Activated naive CD8-positive, alpha-beta T cell treated with anti-CD3 and anti-CD28 coated beads, Interleukin-2, amount 10 ng/mL, durations not matched to agents 7 days and 5 days (primary cell): ENCODE data around the gene RHOB. TPM values are rescaled to one million over a fixed set of nuclear protein-coding genes. Genes with fewer than 3 reads are reported as not detected.

ENCODE experiments used
- ATAC-seq: fragments of 150-1000 bp; cut with Tn5 transposase; one replicate; pipeline ENCODE4 v1.10.0; 2021; ENCODE audit warnings: low read depth, moderate library complexity
- POLR2A ChIA-PET: fragments of 350-600 bp; sonication (Branson Sonifier 250); formaldehyde crosslinking; loops from one replicate; lab custom pipeline; 2021; ENCODE audit warnings: antibody characterized with exemption; lab: Charles Lee
- DNase-seq: peaks from one replicate; pipeline ENCODE4 v3.0.0; 2021
- H3K27ac Mint-ChIP-seq: one replicate; pipeline ENCODE4 v1.8.0; 2022; ENCODE audit warnings: mild to moderate bottlenecking, mixed read lengths
- H3K27me3 Mint-ChIP-seq: one replicate; pipeline ENCODE4 v1.8.0; 2022; ENCODE audit warnings: mild to moderate bottlenecking, moderate library complexity, mixed read lengths
- H3K36me3 Mint-ChIP-seq: one replicate; pipeline ENCODE4 v1.8.0; 2021; ENCODE audit warnings: mild to moderate bottlenecking, mixed read lengths
- H3K4me1 Mint-ChIP-seq: one replicate; pipeline ENCODE4 v1.8.0; 2021; ENCODE audit warnings: mixed read lengths
- H3K4me3 Mint-ChIP-seq: one replicate; pipeline ENCODE4 v1.8.0; 2022; ENCODE audit warnings: mild to moderate bottlenecking, moderate library complexity, mixed read lengths
- H3K9me3 Mint-ChIP-seq: one replicate; pipeline ENCODE4 v1.8.0; 2021; ENCODE audit warnings: mixed read lengths
- total RNA-seq, 2 experiments: library from RNA; stranded (reverse); gene quantifications; one replicate each; pipeline ENCODE4 v1.2.3, GENCODE V29; 2021

RHOB gene
- 10 to 100 TPM; 12.1 to 12.7 TPM for total RNA-seq

DNA sequence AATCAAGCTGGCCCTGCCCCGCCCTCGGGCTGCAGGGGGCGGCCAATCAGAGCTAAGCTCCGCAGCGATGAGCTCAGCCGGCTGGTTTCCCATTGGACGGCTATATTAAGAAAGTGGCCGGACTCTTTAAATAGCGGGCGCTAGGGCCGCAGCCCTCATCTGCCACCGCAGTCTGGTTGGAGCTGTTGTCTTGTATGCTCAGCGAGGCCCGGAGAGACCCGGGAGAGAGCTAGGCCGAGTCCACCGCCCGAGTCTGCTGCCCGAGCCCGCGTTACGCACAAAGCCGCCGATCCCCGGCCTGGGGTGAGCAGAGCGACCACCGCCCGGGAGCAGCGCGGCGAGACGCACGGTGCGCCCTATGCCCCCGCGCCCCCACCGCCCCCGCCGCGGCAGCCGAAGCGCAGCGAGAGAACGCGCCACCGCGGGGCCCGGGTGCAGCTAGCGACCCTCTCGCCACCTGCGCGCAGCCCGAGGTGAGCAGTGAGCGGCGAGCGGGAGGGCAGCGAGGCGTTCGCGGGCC, at the start of gene RHOB:
RHOB (plus strand) TSS at position 158 of the 520 bp plus-strand sequence. CDS start 392 bp downstream, outside the sequence.
- ATAC-seq (peak; percentile 98), DNase-seq (peak; percentile 87)
- no peak within 1 kb of the TSS for H3K27ac Mint-ChIP-seq
- no peaks in the 10 kb centered on the region for H3K9me3 Mint-ChIP-seq
- peaks cover 62% of the 10 kb centered on the region for H3K27me3 Mint-ChIP-seq
- peaks cover 3% of the 10 kb centered on the region for H3K4me1 Mint-ChIP-seq
- H3K4me3 Mint-ChIP-seq: peak within 1 kb of the TSS; percentile 73
- POLR2A ChIA-PET: interaction anchor here (0.8 to 1.5 kb wide), 5 partner anchors 48 to 204 kb away, joined by 3 to 10 read pairs (median 3); partner anchors contain the start of gene HS1BP3
- no peaks in the 10 kb centered on the region for H3K36me3 Mint-ChIP-seq

DNA sequence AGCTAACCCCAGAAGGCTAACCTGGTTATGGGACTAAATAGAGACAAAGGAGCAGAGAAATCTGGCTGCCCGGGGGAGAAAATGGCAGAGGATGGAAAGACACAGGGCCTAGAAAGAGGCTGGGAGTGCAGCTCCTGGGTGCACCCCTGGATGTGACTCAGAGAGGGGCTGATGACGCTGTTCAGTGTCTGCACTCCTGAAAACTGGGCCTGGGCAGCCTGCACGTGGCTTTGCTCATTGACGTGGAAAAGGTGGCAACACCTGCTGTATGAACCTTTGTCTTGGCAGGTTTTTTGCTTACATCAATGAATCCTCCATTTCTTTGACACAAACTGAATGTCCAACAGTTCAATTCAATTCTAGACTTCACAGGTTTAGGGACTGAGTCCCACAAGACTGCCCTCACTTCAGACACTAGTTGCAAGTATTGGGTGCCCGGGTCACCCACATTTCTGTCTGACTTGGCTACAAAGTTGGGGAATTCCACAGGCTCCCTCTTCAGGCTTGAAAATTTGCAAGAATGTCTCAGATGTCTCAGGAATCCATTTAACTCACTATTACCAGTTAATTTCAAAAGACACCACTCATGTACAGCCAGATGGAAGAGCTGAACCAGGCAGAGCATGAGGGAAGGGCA, 48.9 kb upstream of the RHOB start:
- DNase-seq (no peak), ATAC-seq (no peak)
- Mint-ChIP-seq H3K27ac (no peak overlapping the region), H3K36me3 (no peaks in the 10 kb centered on the region), H3K9me3 (no peaks in the 10 kb centered on the region), H3K27me3 (peaks cover 22% of the 10 kb centered on the region), H3K4me3 (no peak overlapping the region), H3K4me1 (no peaks in the 10 kb centered on the region)
- POLR2A ChIA-PET: no interaction called here

DNA sequence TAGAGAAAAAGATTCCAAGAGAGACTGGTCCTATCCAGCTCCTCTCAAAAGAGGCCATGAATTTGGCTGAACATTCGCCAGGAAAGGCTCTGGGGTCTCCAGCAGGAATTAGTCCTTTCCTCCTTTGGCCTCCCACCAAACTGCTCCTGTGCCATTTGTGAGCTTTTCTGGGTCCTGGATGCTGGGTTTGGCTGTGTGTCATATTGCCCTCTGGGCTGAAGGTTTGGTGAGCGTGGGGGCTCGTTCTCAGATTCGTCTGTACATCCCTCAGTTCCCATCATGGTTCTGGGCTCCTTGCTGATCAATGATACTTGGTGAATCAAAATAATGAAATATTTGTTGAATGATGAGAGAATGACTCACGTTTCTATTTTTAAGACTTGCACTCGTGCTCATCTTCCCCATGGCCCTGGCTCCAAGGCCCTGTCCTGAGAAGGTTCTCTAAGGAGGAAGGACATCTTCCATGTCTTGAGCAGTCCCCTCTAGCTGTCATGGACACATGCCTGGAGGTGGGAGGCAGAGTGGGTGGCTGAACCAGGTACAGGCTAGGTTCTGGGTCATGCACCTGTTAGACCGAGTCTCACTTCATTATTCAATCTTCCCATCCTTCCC, 47.8 kb upstream of the RHOB start:
- POLR2A ChIA-PET: no interaction called here
- Mint-ChIP-seq H3K36me3 (no peaks in the 10 kb centered on the region), H3K27me3 (peaks cover 25% of the 10 kb centered on the region)

DNA sequence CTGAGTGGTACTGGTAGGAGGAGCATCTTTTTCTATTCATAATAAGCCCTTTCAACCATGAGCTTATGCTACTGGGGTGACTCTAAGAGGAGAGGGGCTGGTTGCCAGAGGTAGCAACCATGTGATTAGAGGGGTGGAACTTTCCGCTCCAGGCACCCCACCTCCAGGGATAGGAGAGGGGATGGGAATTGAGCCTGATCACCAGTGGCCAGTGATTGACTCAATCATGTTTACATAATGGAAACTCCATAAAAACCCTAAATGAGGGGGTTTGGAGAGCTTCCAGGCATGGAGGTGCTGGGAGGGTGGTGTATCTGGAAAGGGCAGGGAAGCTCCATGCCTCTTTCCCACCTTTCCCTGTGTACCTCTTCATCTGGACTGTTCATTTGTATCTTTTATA, 46.6 kb upstream of the RHOB start:
- H3K4me1 Mint-ChIP-seq: no peaks in the 10 kb centered on the region

More for the DNA sequence above, 47.8 kb upstream of the RHOB start:
- Mint-ChIP-seq H3K4me3 (no peak overlapping the region), H3K4me1 (no peaks in the 10 kb centered on the region), H3K27ac (no peak overlapping the region), H3K9me3 (no peaks in the 10 kb centered on the region)
- ATAC-seq (no peak), DNase-seq (no peak)

DNA sequence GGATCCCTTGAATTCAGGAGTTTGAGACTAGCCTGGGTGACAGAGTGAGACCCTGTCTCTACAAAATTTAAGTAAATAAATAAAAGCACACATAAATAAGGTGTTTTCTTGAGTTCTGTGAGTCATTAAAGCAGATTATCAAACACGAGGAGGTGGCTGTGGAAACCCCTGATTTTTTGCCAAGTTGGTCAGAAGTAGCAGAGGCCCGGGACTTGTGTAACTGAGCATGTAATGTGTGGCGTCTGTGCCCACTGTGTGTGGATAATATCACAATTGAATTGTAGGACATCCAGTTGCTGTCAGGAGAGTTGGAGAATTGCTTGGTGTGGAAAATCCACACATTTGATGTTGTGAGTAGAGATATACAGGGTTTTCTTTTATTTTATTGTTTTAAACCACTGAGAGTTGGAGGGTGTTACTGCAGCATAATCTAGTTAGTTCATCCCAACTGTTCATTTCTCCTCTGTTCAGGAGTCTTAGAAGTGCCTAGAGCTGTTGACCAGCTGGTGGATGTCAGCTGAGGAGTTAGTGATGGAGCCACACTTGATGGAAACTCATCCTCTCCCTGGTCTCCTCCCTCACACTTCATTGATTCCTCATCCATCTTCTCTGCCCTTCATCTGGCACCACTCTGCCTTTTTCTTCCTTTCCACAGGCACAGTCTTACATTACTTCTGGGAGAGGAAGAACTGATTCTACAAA, 45.9 kb upstream of the RHOB start:
- DNase-seq (no peak), ATAC-seq (no peak)
- no peaks in the 10 kb centered on the region for H3K36me3 Mint-ChIP-seq
- H3K4me3 Mint-ChIP-seq: no peak overlapping the region
- no peaks in the 10 kb centered on the region for H3K9me3 Mint-ChIP-seq
- no peaks in the 10 kb centered on the region for H3K4me1 Mint-ChIP-seq
- POLR2A ChIA-PET: no interaction called here
- peaks cover 25% of the 10 kb centered on the region for H3K27me3 Mint-ChIP-seq
- H3K27ac Mint-ChIP-seq: no peak overlapping the region

More for the DNA sequence above, 46.6 kb upstream of the RHOB start:
- DNase-seq (no peak), ATAC-seq (no peak)
- POLR2A ChIA-PET: no interaction called here
- no peaks in the 10 kb centered on the region for H3K9me3 Mint-ChIP-seq
- peaks cover 32% of the 10 kb centered on the region for H3K27me3 Mint-ChIP-seq
- no peaks in the 10 kb centered on the region for H3K36me3 Mint-ChIP-seq
- H3K4me3 Mint-ChIP-seq: no peak overlapping the region
- no peak overlapping the region for H3K27ac Mint-ChIP-seq

DNA sequence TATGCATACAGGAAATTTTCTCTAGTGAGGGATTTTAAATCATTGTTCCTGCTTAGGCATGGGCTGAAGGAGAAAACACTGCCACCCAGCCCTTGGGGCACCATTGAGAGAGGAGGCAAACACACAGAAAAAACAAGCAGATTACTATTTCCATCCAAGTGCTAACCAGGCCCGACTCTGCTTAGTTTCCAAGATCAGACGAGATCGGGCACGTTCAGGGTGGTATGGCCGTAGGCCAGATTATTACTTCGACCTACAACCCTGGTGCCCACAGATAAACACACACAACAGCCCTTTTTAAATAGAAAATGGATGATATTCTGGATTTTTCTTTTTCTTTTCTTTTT, 45.4 kb upstream of the RHOB start:
- ATAC-seq (no peak), DNase-seq (no peak)
- Mint-ChIP-seq H3K27ac (no peak overlapping the region), H3K27me3 (peaks cover 25% of the 10 kb centered on the region), H3K36me3 (no peaks in the 10 kb centered on the region), H3K4me3 (no peak overlapping the region), H3K4me1 (no peaks in the 10 kb centered on the region), H3K9me3 (no peaks in the 10 kb centered on the region)
- POLR2A ChIA-PET: no interaction called here

DNA sequence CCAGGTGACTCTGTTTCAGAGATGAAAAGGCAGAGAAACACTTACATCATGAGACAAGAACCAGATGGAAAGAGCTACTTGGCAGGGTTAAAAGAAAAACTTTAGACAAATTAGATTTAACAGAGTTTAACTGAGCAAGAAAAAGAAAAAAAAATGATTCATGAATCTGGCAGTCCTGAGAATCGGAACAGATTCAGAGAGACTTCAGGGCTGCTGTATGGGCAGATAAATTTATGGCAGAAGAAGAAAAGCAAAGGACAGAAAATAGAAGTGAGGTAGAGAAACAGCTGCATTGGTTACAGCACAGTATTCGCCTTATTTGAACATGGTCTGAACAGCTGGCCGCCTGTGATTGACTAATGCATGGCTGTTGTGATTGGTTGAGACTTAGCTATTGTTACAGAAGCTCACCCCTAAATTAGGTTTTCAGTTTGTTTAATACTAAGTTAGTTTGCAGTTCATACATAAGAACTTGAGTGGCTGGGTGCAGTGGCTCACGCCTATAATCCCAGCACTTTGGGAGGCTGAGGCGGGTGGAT, 43.0 kb upstream of the RHOB start:
- no peak for ATAC-seq
- POLR2A ChIA-PET: interaction anchor here (0.9 kb wide), 1 partner anchor 17 kb away, joined by 3 read pairs; no protein-coding TSS in a partner anchor
- Mint-ChIP-seq H3K9me3 (peaks cover 9% of the 10 kb centered on the region), H3K27ac (no peak overlapping the region), H3K36me3 (no peaks in the 10 kb centered on the region), H3K4me1 (no peaks in the 10 kb centered on the region), H3K4me3 (no peak overlapping the region), H3K27me3 (peaks cover 30% of the 10 kb centered on the region)
- no peak for DNase-seq

DNA sequence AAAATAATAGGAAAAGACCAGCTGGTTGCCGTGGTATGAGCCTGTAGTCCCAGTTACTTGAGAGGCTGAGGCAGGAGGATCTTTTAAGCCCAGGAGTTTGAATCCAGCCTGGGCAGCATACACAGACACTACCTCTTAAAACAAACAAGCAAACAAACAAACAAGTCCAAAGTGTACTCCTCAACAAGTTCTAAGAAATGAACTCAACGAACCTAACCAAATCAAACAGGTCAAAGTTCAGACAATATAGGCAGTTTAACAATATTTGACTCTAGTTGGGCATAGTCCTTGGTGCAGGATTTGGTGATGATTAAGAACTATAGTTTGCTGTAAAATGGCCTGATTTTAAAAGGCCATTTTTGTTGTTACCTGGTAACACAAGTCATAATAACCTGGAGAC, 41.9 kb upstream of the RHOB start:
- Mint-ChIP-seq H3K4me3 (no peak overlapping the region), H3K4me1 (no peaks in the 10 kb centered on the region), H3K36me3 (peaks cover 5% of the 10 kb centered on the region), H3K27me3 (peaks cover 39% of the 10 kb centered on the region), H3K9me3 (peaks cover 19% of the 10 kb centered on the region), H3K27ac (no peak overlapping the region)
- ATAC-seq: no peak
- no peak for DNase-seq
- POLR2A ChIA-PET: no interaction called here

DNA sequence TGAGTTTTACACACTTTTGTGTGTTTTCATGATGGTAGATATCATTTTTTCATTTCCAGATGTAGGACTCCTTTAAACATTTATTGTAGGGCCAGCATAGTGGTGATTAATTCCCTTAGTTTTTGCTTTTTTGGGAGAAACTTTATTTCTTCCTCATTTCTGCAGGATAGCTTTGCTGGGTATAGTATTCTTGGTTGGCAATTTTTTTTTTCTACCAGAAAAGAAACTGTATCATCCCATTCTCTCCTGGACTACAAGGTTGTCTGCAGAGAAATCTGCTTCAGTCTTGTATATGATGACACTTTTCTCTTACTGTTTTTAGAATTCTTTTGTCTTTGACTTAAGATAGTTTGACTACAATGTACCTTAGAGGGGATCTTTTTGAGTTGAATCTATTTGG, 37.8 kb upstream of the RHOB start:
- no peak overlapping the region for H3K27ac Mint-ChIP-seq
- peaks cover 2% of the 10 kb centered on the region for H3K4me1 Mint-ChIP-seq
- POLR2A ChIA-PET: no interaction called here
- DNase-seq (no peak), ATAC-seq (no peak)
- peaks cover 21% of the 10 kb centered on the region for H3K9me3 Mint-ChIP-seq
- H3K4me3 Mint-ChIP-seq: no peak overlapping the region
- H3K36me3 Mint-ChIP-seq: peaks cover 6% of the 10 kb centered on the region
- peaks cover 39% of the 10 kb centered on the region for H3K27me3 Mint-ChIP-seq

DNA sequence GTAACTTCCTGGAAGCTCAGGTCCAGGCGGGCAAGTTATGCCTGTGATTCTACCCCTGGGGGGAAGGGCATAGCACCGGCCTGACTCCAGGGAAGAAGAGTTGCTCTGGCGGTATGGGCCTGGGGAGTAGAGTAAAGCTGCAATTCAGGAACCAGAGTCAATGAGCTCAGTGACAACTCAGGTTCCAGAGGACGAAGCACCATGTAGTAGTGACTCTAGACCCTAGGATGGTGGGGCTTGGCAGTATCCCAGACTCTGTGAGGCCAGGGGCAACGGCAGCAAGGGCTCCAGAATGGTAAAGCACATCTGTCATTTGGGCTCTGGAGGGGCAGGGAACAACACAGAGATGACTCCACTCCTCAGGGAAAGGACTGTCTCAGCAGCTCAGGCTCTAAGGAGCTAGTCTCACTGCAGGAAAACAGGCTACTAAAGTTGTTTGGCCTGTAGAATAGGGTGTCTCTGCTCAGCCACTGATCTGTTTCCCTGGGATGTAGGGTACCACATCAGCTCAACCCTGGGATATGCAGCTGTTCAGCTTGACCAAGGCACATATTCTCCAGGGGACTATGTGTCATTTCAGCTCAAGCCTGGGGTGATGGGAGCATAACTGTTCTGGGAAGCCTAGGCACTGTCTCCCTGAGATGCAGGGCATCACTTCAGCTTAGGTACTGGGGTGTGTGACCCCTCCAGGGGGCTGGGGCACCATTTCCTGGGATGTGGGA, 36.2 kb upstream of the RHOB start:
- H3K36me3 Mint-ChIP-seq: peaks cover 6% of the 10 kb centered on the region
- DNase-seq (no peak), ATAC-seq (no peak)
- peaks cover 21% of the 10 kb centered on the region for H3K9me3 Mint-ChIP-seq
- H3K27ac Mint-ChIP-seq: no peak overlapping the region
- POLR2A ChIA-PET: interaction anchor here (1.2 to 1.8 kb wide), 3 partner anchors 59 to 240 kb away, joined by 3 to 4 read pairs (median 4); partner anchors contain the start of gene HS1BP3
- peaks cover 40% of the 10 kb centered on the region for H3K27me3 Mint-ChIP-seq
- no peak overlapping the region for H3K4me3 Mint-ChIP-seq
- peaks cover 2% of the 10 kb centered on the region for H3K4me1 Mint-ChIP-seq

DNA sequence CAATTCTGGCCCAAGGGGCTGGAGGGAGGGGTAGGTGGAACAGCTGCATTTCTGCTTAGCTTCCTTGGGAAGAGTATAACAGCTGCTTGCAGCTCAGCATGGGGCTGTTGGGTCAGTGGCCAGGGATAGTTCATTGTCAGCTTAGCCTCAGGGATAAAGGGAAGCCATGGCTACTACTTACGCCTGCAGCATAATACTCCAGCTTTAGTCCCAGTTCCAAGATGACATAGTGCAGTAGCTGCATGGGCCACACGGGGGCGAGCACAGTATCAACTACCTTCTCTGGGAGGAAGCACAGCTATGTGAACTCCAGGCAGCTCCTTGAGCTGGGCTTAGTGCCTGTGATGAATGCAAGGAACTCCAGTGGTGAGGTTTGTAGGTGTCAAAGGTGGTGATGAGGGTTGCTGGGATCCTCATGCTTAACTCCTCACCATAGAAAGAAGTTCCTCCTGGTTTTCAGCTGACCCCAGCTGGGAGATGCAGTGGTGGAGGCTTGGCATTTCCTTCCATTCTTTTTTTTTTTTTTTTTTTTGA, 35.4 kb upstream of the RHOB start:
- Mint-ChIP-seq H3K4me1 (peaks cover 2% of the 10 kb centered on the region), H3K9me3 (peaks cover 21% of the 10 kb centered on the region), H3K4me3 (no peak overlapping the region), H3K27ac (no peak overlapping the region), H3K36me3 (peaks cover 6% of the 10 kb centered on the region), H3K27me3 (peaks cover 46% of the 10 kb centered on the region)
- DNase-seq: peak; percentile 74
- ATAC-seq: peak; percentile 90
- POLR2A ChIA-PET: interaction anchor here (0.7 to 1.8 kb wide), 4 partner anchors 60 to 273 kb away, joined by 3 to 4 read pairs (median 4); partner anchors contain the start of gene HS1BP3

DNA sequence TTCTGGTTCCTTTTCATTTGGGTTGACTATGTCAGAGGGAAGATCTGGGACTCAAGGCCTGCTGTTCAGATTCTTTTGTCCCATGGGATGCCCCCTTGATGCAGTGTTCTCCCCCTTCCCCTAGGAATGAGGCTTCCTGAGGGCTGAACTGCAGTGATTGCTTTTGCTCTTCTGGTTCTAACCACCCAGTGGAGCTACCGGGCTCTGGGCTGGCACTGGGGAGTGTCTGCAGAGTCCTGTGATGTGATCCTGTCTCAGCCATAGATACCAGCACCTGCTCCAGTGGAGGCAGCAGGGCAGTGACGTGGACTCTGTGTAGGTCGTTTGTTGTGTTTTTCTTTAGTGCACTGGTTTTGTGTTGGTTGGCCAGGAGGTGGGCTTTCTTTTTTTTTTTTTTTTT, 32.1 kb upstream of the RHOB start:
- DNase-seq (no peak), ATAC-seq (no peak)
- H3K27me3 Mint-ChIP-seq: peaks cover 37% of the 10 kb centered on the region
- no peak overlapping the region for H3K4me3 Mint-ChIP-seq
- POLR2A ChIA-PET: no interaction called here
- peaks cover 2% of the 10 kb centered on the region for H3K36me3 Mint-ChIP-seq
- H3K4me1 Mint-ChIP-seq: peaks cover 2% of the 10 kb centered on the region
- H3K27ac Mint-ChIP-seq: no peak overlapping the region
- H3K9me3 Mint-ChIP-seq: peaks cover 3% of the 10 kb centered on the region
